GM12865 (cell line): ENCODE measurements around the gene CHKA.
A peak's percentile ranks its signal among the peaks of the same experiment; 100 is the strongest.

Source experiments
- DNase-seq: peaks from one replicate; pipeline ENCODE4 v3.0.0; 2010; ENCODE audit warnings: low read depth
- H3K4me3 ChIP-seq: 2 replicates; pipeline ENCODE4 v1.5.1; 2011; ENCODE audit warnings: mild to moderate bottlenecking, low read depth, low read length, control low read depth
- CTCF ChIP-seq: IDR thresholded peaks from 2 replicates; pipeline ENCODE4 v1.5.1; 2011; ENCODE audit warnings: low read length, control low read depth, low read depth, inconsistent platforms; ENCODE audit not compliant: insufficient read depth; ENCODE audit errors: missing control alignments

Gene CHKA

GRCh38 chr11:68121067-68121899 lies at the start of gene CHKA:
TSS of gene CHKA (minus strand) at chr11:68121388. CDS start at chr11:68121177, 211 bp downstream.
- H3K4me3 ChIP-seq = peak within 1 kb of the TSS; percentile 84
- TF ChIP-seq CTCF = no peak
- DNase-seq = peak; percentile 95

GRCh38 chr11:68169442-68169841 lies 48.3 kb upstream of the CHKA start:
- no peak for TF ChIP-seq CTCF

GRCh38 chr11:68168694-68169093 lies 47.5 kb upstream of the CHKA start:
- no peak for TF ChIP-seq CTCF
- DNase-seq = no peak
- H3K4me3 ChIP-seq = no peak overlapping the region

More at GRCh38 chr11:68169442-68169841, 48.3 kb upstream of the CHKA start:
- H3K4me3 ChIP-seq = no peak overlapping the region
- no peak for DNase-seq

DNA sequence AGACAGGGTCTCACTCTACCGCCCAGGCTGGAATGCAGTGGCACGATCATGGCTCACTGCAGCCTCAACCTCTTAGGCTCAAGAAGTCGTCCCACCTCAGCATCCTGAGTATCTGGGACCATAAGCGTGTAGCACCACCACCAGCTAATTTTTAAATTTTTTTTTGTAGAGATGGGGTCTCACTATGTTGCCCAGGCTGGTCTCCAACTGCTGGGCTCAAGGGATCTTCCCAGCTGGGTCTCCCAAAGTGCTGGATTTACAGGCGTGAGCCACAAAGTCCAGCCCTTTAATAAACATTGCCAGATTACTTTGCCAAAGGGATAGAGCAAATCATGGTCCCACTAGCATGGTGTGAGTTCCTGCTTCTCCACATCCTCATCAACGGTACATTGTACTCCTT lies 46.3 kb upstream of the CHKA start:
- DNase-seq = no peak
- TF ChIP-seq CTCF = no peak
- H3K4me3 ChIP-seq = no peak overlapping the region

- no peak for DNase-seq
- no peak for TF ChIP-seq CTCF
Measured at GRCh38 chr11:68166969-68167368, 45.8 kb upstream of the CHKA start.

DNA sequence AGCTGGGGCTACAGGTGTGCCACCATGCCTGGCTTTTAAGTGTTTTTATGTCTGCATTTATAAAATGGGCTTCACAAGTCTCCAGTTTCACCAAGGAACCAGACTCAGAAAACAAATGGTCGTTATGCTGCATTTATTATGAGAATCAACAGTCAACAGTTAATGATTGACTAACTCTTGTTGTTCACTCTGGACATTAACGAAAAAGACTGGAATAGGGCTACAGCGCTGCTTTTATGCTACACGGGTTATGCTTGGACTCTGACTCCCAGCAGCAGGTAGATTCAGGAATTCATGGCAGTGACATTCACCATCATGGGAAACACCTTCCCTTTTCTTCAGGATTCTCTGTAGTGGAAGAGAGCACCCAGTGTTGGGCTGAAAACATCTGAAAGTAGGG lies 44.4 kb upstream of the CHKA start:
- DNase-seq = no peak
- no peak overlapping the region for H3K4me3 ChIP-seq
- no peak for TF ChIP-seq CTCF

More at GRCh38 chr11:68166969-68167368, 45.8 kb upstream of the CHKA start:
- no peak overlapping the region for H3K4me3 ChIP-seq
